HG02943 (cell line): Measurements from ENCODE around the gene TRAF3IP3.
A peak's percentile ranks its signal among the peaks of the same experiment; 100 is the strongest.

ENCODE experiments used
- ATAC-seq: cut with Tn5 transposase; IDR thresholded peaks from one replicate; pipeline ENCODE4 v1.9.1; 2021; ENCODE audit warnings: mild to moderate bottlenecking, low read depth, moderate library complexity; ENCODE audit not compliant: unreplicated experiment

The TRAF3IP3 gene, protein sequence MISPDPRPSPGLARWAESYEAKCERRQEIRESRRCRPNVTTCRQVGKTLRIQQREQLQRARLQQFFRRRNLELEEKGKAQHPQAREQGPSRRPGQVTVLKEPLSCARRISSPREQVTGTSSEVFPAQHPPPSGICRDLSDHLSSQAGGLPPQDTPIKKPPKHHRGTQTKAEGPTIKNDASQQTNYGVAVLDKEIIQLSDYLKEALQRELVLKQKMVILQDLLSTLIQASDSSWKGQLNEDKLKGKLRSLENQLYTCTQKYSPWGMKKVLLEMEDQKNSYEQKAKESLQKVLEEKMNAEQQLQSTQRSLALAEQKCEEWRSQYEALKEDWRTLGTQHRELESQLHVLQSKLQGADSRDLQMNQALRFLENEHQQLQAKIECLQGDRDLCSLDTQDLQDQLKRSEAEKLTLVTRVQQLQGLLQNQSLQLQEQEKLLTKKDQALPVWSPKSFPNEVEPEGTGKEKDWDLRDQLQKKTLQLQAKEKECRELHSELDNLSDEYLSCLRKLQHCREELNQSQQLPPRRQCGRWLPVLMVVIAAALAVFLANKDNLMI

GRCh38 chr1:209755926-209756614, at the start of gene TRAF3IP3:
Gene TRAF3IP3 (plus strand): TSS chr1:209756053. CDS start chr1:209760040, 3,987 bp downstream.
- peak; percentile 79 for ATAC-seq

DNA sequence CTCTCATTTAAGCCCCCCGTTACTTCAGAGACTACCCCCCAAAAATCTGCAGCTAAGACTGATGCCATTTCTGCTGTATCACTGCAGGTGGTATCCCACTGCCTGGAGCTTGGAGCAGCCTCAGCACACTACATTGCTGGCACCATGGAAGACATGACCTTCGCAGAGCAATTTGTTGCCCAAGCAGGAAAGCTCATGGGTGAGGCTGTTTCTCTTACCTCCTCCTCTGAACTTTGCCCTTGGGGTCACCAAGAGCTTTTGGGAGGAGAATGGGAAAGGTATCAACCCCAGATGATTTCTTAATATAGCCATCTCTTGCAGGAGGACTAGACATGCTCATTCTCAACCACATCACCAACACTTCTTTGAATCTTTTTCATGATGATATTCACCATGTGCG, 49.2 kb upstream of the TRAF3IP3 start:
- no peak for ATAC-seq

- ATAC-seq, result no peak
These were observed 48.5 kb upstream of the TRAF3IP3 start for GRCh38 chr1:209707308-209707707.

- ATAC-seq, result no peak
These were observed 47.6 kb upstream of the TRAF3IP3 start for GRCh38 chr1:209708297-209708696.

DNA sequence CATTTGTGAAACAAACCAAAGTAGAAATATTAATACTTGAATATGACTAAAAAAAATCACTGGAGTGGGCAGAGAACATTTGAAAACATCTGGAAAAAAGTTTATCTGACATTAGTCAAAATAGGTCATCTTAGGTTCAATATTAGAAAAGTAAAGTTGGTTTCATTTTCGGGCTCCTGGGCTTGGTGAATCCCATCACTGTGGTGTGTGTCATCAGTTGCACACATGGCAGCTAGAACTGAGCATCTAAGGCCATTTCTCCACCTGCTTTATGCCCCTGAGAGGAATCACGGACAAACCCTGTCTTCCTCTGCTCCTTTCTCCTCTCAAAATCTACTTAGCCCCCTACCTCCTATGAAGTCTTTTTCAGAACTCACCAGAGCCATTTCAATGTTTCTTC, 45.8 kb upstream of the TRAF3IP3 start:
- ATAC-seq, result no peak

DNA sequence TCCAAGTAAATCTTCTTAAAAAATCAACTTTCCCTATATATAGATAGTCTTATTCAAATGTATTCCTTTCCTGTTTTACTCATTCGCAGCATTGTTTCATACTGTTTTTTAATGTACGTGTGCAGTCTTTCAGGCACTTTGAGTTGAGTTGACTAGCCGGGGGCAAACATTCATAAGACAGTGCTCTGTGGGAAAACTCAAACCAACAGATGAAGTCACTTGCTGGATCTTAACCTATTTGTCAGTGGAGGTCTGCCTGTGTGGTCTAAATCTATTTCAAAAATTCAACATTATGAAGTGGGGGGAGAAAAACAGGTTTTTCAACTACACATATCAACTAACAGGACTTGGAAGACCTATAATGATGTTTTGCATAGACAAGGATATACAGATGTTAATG, 45.0 kb upstream of the TRAF3IP3 start:
- ATAC-seq, result no peak

GRCh38 chr1:209714338-209714737, 41.5 kb upstream of the TRAF3IP3 start:
- ATAC-seq, result no peak

DNA sequence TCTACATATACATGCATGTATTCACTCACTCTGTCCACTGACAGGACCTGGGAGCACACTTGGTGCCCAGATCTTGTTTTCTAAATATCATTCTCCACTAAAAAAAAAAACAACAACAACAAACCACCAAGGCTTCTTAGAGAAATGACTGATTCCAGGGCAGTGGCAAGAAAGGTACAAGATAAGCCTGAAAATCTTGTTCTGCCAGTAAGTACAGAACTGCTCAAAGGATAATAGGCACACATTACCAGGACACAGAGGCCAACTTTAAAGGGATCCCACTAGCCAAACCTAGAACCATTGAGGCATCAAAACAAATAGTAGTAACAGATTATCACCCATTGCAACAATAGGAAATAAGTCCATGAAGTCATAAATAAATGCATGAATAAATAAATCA, 40.5 kb upstream of the TRAF3IP3 start:
- ATAC-seq, result no peak

GRCh38 chr1:209717818-209718217, 38.0 kb upstream of the TRAF3IP3 start:
- ATAC-seq, result no peak

- ATAC-seq, result no peak
These were observed 35.5 kb upstream of the TRAF3IP3 start for GRCh38 chr1:209720326-209720725.

GRCh38 chr1:209720826-209721225, 35.0 kb upstream of the TRAF3IP3 start:
- ATAC-seq, result no peak

GRCh38 chr1:209721323-209721722, 34.5 kb upstream of the TRAF3IP3 start:
- no peak for ATAC-seq

DNA sequence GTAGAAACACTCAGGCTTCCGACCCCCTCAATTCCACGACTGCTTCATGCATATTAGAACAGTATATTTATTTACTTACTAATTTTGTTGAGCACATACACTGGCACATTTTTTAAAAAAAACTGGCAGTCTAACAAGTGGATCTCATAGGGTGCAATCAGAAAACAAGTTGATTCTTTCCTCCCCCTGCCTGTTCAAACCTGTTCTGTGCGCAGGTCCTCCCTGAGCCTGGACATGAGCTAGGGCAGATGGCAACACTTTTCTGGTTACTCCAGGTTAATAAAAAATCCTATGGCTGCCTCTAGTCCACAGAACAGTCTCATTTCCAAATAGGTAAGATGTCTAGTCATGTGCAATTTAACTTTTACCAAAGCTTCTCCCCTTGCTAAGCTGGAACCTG, 32.6 kb upstream of the TRAF3IP3 start:
- no peak for ATAC-seq

- no peak for ATAC-seq
These were observed 31.8 kb upstream of the TRAF3IP3 start for GRCh38 chr1:209723756-209724693.

GRCh38 chr1:209727286-209727685, 28.6 kb upstream of the TRAF3IP3 start:
- no peak for ATAC-seq

GRCh38 chr1:209727785-209728184, 28.1 kb upstream of the TRAF3IP3 start:
- no peak for ATAC-seq

DNA sequence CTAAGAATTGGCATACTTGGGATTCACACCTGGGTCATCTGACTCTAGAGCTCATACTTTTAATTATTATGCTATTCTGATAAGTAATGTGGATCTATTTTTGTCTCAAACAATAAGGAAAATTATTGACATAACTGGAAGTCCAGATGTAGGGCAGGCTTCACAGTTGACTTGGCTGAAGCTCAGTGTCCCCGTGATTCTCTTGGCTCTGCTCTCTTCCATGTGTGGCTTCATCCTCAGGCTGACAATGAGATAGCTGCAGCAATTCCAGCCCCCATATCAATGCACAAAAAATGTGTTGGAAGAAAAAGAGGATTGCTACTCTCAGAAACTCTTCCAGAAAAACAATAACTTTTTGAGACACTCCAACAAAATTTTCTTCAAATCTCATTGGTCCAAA, 27.4 kb upstream of the TRAF3IP3 start:
- ATAC-seq, result no peak

GRCh38 chr1:209729436-209729835, 26.4 kb upstream of the TRAF3IP3 start:
- ATAC-seq, result no peak

GRCh38 chr1:209732725-209733124, 23.1 kb upstream of the TRAF3IP3 start:
- no peak for ATAC-seq

DNA sequence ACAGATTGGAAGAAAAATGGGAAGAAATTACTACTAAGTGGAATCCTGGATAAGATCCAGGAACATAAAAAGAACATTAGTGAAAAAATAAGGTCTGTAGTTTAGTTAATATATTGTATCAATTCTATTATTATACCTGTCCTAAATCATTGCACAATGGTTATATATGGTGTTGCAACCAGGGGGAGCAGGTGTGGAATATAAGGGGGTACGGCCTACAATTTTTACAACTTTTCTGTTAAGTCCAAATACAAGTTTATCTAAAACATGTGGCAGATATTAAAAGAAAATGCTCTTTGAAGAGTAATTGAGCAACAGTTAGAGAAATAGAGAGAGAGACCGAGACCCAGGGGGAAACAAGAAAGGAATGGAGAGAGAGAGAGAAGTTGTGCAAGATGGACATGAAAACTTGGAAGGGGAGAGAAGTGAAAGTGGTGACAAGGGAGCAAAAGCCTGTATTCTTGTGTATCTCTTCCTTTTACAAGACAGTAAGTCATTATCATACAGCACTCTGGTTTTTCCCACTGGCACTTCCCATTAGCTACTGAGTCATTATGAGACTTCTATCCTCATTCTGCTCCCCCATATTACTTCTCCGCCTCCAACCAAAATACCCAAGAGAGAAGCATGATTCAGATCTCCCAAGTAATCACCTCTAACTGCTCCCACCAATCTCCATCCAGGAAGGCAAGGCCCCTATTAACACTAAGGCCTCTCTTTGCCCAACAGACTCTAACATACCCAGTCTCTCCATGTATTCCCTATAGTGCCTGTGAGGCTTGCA, 22.3 kb upstream of the TRAF3IP3 start:
- no peak for ATAC-seq
